GM19043 (cell line): ENCODE results near the gene UBE3D.
"Not testable (repeated sequence)": the region's sequence is repeated elsewhere in the genome, so short reads cannot be mapped to it uniquely, and the experiment has no call there.

ENCODE experiments used
- ATAC-seq: cut with Tn5 transposase; IDR thresholded peaks from one replicate; pipeline ENCODE4 v1.9.1; 2021; ENCODE audit warnings: low read depth; ENCODE audit not compliant: unreplicated experiment

UBE3D gene

DNA sequence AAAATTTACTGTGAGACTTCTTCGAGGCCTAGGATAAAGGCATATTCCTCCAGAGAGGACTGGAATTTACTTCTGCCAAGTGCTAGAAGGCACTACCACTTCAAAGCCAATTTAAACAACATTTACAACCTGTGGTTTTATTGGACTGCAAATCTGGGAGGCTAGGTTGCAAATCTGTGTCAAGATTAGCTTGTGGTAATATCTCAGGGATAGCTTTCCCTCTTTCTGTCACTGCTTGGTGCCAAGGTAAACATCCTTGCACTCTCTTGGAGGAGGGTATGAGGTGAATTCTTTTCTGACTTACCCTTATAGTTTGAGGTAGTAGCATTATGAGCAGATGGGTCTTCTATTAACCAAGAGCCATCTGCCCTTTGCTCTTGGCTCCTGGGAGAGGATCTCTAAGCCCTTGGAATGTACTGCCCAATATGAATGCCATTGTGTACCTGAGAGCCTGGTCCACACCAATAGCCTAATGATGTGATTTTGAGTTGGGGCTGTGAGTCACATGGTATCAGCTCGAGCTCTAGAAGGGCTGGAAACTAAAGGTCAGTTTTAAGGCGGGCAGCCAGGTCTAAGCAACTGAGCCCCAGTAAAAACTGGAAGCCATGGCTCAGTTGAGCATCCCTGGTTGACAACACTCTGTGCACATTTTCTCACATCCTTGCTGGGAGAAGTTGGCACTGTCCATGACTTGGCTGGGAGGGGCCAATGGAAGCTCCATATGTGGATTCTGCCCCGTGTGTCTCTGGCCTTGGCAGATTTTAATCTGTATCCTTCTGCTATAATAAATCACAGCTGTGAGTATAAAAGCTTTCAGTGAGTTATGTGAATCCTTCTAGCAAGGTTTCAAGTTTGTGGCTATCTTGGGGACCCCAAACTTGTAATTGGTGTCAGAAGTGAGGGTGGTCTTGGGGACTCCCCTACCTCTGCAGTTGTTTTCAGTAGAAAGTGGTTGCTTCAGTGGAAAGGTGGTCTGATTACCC, 188.1 kb downstream of the UBE3D start:
- no peak for ATAC-seq

- no peak for ATAC-seq
Measured at GRCh38 chr6:82875573-82876185, 190.0 kb downstream of the UBE3D start.

- no peak for ATAC-seq
Measured at GRCh38 chr6:82874867-82875266, 190.8 kb downstream of the UBE3D start.

- ATAC-seq: no peak
Measured at GRCh38 chr6:82872185-82872584, 193.5 kb downstream of the UBE3D start.

DNA sequence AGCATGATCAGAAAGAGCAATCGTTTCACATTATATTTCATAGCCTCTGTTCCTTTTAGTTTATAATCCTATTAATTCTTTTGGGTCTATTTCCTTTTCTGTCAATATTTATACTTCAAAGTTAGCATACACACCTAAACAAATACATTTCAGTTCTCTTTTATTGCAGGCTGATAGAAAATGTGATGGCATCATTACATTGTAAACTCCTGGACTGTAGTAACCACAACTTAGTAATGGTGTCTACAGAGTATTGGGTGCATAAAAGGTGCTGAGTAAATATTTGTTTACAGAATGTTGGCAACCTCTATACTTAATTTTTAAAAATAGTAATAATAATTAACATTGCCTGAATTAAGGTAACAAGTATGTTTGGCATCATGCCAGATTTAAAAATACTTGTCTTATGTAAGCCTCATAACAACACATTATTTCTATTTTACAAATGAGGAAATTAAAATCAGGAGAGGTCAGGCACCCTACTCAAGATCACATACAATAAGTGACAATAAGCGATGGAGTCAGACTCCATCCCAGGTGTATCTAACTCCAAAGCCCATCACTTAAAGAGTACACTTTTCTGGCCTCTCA, 195.0 kb downstream of the UBE3D start:
- no peak for ATAC-seq

GRCh38 chr6:82869493-82869892, 196.1 kb downstream of the UBE3D start:
- ATAC-seq: no peak

DNA sequence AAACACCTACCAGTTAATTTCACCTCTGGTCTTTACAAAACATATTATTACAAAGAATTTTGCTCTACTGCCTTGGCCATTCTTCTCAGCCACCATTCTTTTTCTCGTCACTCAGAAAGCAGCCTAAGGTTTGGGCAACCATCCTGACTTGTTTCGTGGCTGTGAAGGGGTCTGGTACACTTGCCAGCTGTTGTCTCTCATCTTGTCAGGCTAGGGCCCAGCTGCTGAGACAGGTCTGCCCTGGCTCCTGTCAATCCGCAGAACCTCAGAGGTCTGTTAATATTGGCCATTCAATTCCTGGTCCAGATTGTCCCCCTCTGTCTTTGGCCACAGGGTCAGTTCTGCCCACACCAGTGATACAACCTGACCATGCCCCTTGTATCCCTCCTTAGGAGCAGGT, 197.7 kb downstream of the UBE3D start:
- no peak for ATAC-seq

DNA sequence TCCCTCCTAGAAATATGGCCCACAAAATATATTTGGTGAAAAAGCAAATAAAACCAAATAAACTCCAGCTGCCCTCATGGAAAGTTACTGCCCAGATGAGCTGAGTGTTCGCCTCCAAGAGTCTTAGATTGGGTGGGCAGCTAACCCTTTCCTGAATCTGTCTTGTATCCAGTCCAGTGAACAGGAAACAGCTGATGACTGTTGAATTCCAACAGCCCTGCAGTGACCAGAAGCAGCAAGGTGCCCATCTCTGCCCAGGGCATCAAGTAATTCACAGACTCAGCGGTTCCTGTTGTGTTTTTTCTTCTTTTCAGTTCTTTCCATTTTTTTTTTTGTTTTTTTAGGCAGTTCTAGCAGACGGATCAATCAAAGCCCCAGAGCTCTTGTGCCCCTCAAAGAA, 199.2 kb downstream of the UBE3D start:
- ATAC-seq: no peak

- no peak for ATAC-seq
Measured at GRCh38 chr6:82865461-82865860, 200.2 kb downstream of the UBE3D start.

GRCh38 chr6:82863781-82864180, 201.9 kb downstream of the UBE3D start:
- no peak for ATAC-seq

GRCh38 chr6:82862543-82862942, 203.1 kb downstream of the UBE3D start:
- ATAC-seq: no peak

DNA sequence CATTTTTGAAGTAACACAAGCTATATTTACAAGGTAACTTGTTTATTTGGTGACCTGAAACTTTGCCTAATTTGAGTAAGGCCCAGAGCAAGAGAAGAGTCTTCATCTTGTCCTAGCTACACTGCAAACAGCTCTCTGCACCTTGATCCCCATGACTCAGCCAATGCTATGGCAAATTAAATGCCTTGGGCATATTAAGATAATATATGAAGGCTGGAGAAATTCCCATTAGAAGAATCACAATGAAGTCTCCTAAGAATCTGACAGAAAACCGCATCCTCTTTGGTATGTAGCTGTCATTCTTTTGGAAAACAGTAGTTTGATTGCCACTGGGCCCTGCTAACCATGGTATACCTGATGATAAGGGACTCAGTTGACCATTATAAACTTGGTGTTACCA, 204.5 kb downstream of the UBE3D start:
- ATAC-seq: no peak

DNA sequence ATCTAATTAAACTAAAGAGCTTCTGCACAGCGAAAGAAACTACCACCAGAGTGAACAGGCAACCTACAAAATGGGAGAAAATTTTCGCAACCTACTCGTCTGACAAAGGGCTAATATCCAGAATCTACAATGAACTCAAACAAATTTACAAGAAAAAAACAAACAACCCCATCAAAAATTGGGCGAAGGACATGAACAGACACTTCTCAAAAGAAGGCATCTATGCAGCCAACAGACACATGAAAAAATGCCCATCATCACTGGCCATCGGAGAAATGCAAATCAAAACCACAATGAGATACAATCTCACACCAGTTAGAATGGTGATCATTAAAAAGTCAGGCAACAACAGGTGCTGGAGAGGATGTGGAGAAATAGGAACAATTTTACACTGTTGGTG, 209.6 kb downstream of the UBE3D start:
- ATAC-seq: not testable (repeated sequence)

- not testable (repeated sequence) for ATAC-seq
Measured at GRCh38 chr6:82852904-82853303, 212.7 kb downstream of the UBE3D start.

GRCh38 chr6:82843291-82843885, 222.3 kb downstream of the UBE3D start:
- ATAC-seq: no peak

DNA sequence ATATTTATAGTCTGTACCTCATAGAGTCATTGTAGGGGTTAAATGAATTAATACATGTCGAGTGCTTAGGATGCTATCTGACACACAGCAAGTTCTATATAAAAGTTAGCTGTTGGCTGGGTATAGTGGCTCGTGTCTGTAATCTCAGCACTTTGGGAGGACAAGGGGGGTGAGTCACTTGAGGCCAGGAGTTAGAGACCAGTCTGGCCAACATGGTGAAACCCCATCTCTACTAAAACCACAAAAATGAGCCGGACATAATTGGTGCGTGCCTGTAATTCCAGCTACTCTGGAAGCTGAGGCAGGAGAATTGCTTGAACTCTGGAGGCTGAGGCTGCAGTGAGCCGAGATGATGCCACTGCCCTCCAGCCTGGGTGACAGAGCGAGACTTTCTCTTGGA, 222.9 kb downstream of the UBE3D start:
- no peak for ATAC-seq
